ENCODE results near the gene RAB2B.
A peak's percentile ranks its signal among the peaks of the same experiment; 100 is the strongest.
"Not testable (repeated sequence)": the region's sequence is repeated elsewhere in the genome, so short reads cannot be mapped to it uniquely, and the experiment has no call there.

Gene RAB2B

GRCh38 chr14:21486640-21487087 lies 9.9 kb upstream of the RAB2B start:
- DNase-seq (ENCODE audit: low read depth): peak; percentile 89

DNA sequence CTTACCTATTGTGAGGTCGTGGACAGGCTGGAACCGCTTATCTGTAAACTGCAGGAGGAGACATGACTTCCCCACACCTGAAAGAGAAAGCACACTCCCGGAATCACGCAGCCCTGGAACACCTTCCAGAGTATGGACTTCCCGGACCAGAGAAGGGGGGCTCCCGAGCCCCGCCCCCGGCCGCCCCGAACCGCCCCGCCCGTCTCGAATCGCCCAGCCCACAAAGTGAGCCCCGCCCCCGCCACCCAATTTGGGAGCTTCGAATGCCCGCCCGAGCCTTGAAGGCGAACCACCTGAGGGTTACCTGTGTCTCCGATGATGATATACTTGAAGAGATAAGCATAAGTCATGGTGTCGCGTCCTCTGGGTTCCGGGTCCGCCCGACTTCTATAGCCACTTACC lies 235 bp downstream of the RAB2B start:
- DNase-seq (ENCODE audit: low read depth): no peak

DNA sequence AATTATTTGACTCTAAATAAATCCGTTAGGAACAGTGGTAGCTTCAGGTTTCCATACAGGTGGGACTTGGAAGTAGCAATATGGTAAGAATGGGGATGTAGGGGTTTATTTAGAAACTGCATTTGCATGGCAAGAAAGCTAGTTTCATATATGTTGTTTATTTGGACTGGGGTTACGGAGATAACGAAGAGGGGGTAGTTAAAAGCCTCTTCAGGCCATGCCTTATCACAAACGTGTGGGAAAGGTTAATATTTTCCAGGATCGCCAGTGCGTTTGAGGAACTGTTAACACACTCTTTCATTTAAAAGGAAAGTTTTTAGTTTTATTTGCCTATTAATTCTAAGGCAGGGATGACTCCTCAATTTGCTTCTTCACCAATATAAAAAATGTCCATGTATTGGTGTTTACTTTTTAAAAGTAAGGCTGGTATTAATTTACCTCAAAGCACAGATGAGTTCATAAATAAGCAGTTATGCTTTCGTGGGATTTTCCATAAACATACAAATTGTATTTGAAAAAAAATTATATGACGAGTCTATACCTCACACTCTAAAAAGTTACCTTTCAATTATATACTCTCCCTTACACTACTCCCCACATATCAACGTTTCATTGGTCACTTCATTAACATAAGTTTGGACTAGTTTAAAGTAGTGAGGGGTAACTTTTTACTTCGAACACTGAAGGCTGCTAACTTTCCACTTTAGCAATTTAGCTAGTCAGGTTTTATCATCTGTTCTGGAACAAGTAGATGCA lies 814 bp downstream of the RAB2B start:
- DNase-seq (ENCODE audit: low read depth): no peak

DNA sequence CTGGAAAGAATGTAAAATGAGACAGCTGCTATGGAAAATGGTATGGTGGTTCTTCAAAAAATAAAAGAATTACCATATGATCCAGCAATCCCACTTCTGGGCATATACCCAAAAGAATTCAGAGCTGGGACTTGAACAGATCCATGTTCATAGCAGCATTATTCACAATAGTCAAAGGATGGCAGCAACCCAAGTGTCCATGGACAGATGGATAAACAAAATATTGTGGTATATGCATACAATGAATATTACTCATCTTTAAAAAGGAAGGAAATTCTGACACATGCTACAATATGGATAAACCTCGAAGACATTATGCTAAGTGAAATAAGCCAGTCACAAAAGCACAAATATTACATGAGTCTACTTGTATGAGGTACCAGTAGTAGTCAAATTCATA lies 9.1 kb downstream of the RAB2B start:
- DNase-seq (ENCODE audit: low read depth): peak; percentile 46

DNA sequence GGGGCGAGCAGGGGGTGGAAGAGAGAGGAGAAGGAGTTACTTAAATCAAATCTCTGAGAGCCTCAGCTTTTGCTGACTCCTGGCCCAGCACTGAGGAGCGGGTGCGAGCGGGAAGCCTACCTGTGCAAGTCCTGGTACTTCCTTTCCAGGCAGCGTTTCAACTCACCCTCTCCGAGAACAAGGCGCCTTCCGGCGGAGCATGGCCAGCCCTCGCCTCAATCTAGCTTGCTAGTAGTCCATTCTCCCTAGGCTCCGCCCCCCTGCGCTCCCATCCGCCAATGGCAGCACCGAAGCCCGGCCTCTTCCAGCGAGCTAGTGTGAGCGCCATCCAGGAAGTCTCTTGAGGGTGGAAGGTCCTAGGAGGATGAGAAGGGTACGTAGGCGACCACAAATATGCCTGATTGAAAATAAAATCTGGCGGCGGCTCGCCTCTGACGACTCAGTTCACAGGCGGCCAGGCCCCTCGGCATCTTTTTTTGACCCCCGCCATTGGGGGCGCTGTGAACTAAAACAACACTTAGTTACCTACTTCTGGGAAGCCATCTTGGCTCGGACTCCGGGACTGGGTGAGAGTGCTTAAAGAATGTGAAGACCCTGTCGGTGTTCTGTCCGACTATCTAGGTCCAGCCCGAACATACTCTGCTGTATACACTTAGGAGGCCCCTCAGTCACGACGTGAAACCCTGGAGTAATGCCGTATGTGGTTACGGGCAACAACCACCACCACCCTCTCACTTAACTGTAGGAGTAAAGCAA lies 20.7 kb downstream of the RAB2B start, which contains the start of gene CHD8:
Gene CHD8 (minus strand): TSS at position 212 of the 756 bp plus-strand sequence. CDS start 24,480 bp downstream, outside the sequence.
- peak; percentile 100 for DNase-seq (ENCODE audit: low read depth)

DNA sequence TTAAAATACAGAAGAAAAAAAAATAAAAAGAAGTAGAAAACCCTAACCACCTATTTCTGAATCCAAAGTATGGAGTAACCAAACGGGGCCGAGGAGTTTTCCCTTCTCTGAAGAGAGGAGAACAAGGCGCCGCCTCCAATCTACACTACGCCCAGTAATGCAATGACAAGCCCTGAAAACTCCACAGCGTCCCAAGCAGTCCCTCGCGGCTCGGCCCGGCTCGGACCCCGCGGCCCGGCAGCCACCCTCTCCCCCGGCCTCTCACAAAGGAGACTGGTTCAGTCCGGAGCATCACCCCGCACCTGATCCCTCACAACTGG lies 21.2 kb downstream of the RAB2B start:
- DNase-seq (ENCODE audit: low read depth): no peak

DNA sequence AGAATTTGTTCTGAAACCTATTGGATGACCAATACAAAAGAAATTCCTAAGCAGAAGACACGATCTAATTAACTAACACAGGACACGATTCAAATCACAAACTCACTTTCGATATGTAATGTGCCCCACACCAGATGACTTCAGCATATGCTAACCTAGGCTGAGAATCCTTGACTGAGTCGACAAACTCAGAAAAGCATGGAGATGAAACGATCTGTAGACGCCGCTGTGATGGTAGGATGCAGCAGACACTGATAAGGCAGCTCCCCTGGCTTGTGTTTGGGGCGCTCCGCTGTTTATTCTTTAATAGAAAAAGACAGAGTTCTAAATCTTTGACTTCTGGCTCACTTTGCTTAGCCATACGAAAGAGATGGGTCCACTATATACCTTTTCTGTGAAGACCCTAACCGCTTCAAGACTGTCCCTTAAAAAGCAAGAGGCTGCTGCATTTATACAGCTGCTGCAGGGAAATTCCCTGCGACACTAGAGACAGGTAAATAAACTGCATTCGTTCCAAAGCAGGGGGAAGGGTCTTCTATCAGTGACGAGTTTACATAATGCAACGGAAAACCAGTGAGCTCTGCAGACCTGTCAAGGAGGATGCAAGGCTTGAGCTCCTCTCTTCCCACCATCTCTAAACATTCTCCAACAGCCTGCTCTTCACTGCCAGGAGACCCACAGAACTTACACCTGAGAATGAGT lies 21.8 kb downstream of the RAB2B start:
- no peak for DNase-seq (ENCODE audit: low read depth)

- DNase-seq (ENCODE audit: low read depth): no peak
These were observed 26.9 kb downstream of the RAB2B start for GRCh38 chr14:21449899-21450216.

DNA sequence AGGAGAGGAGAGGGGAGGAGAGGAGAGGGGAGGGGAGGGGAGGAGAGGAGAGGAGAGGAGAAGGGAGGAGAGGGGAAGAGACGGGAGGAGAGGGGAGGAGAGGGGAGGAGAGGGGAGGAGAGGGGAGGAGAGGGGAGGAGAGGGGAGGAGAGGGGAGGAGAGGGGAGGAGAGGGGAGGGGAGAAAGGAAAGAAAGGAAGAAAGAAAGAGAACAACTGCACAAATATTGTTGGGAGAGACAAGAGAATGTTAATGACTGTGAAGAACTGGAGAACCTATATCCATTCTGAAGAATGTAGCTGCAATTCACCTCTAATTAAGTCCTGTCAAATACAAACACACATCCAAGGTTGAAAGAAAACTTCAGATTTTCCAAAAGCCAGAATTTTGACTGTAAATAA lies 34.1 kb downstream of the RAB2B start:
- not testable (repeated sequence) for DNase-seq (ENCODE audit: low read depth)

- DNase-seq (ENCODE audit: low read depth): no peak
These were observed 35.9 kb downstream of the RAB2B start for GRCh38 chr14:21440859-21441258.

GRCh38 chr14:21437063-21437901 lies 39.5 kb downstream of the RAB2B start:
- DNase-seq (ENCODE audit: low read depth): peak; percentile 99

- no peak for DNase-seq (ENCODE audit: low read depth)
These were observed 40.1 kb downstream of the RAB2B start for GRCh38 chr14:21436567-21437062.

- DNase-seq (ENCODE audit: low read depth): no peak
These were observed 45.6 kb downstream of the RAB2B start for GRCh38 chr14:21431126-21431525.

DNA sequence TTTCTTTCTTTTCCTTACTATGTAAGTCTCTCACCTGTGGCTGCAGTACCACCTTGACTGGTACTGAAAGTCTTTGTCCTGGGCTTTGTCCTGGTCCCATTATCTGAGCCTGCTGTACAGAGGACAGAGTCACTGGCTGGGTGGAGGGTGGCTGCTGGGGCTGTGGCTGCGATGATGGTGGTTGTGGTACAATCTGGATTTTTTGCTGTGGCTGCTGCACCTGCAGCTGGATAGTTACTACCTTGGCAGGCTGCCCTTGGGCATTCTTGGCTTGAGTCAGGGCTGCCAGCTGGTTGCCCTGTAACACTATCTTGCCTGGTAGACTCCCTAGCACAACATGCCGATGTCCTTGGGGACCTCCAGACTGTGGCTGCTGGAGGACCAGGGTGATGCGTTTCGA lies 47.8 kb downstream of the RAB2B start:
- no peak for DNase-seq (ENCODE audit: low read depth)

DNA sequence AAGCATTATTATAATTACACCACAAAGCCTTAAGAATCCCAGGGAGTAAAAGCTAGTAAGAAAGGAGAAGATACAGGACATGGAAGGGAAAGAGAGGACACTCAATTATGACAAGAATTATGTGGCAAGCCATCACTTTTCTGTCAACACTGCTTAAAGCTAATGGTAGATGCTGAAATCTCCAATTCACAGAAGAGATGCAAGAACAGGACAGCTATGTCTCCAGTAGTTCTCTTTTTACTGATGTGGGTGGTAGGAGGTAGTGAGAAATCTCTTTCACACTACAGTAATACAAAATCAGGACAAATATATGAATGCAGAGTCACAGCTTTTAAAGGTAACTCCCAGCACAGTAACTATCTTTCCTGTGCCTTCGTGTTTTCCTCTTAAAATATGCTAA lies 50.1 kb downstream of the RAB2B start:
- DNase-seq (ENCODE audit: low read depth): no peak

- no peak for DNase-seq (ENCODE audit: low read depth)
These were observed 57.2 kb downstream of the RAB2B start for GRCh38 chr14:21419528-21419927.

- DNase-seq (ENCODE audit: low read depth): no peak
These were observed 61.4 kb downstream of the RAB2B start for GRCh38 chr14:21415329-21415728.

GRCh38 chr14:21414137-21414631 lies 62.6 kb downstream of the RAB2B start:
- no peak for DNase-seq (ENCODE audit: low read depth)

All from amniotic epithelial cell (primary cell).